Chondrocyte (in vitro differentiated cells): ENCODE results near the gene ATF5. TPM values are rescaled to one million over a fixed set of nuclear protein-coding genes. Genes with fewer than 3 reads are reported as not detected.

Experiments
- DNase-seq: peaks from one replicate; pipeline ENCODE4 v3.0.0; 2021; ENCODE audit warnings: mixed read lengths, low spot score
- H3K27ac Mint-ChIP-seq: one replicate; pipeline ENCODE4 v1.8.0; 2021; ENCODE audit warnings: mild to moderate bottlenecking, moderate library complexity, mixed read lengths; ENCODE audit not compliant: unreplicated experiment
- H3K27me3 Mint-ChIP-seq: 2 replicates; pipeline ENCODE4 v1.8.0; 2021; ENCODE audit warnings: low read depth, mixed read lengths
- H3K36me3 Mint-ChIP-seq: 2 replicates; pipeline ENCODE4 v1.8.0; 2021; ENCODE audit warnings: low read depth, mixed read lengths
- H3K4me1 Mint-ChIP-seq: 2 replicates; pipeline ENCODE4 v1.8.0; 2021; ENCODE audit warnings: low read depth, mild to moderate bottlenecking, mixed read lengths
- H3K4me3 Mint-ChIP-seq: one replicate; pipeline ENCODE4 v1.8.0; 2021; ENCODE audit warnings: mild to moderate bottlenecking, moderate library complexity, mixed read lengths; ENCODE audit not compliant: unreplicated experiment
- H3K9me3 Mint-ChIP-seq: 2 replicates; pipeline ENCODE4 v1.8.0; 2021; ENCODE audit warnings: low read depth, mixed read lengths
- CTCF ChIP-seq: fragments of 200-600 bp; sonication (generic); IDR thresholded peaks from 2 replicates; pipeline ENCODE4 v1.5.0; 2021; ENCODE audit warnings: antibody characterized with exemption, mild to moderate bottlenecking, moderate library complexity
- microRNA-seq: library from miRNA; unstranded; fragments of <30 nt; microRNA quantifications from one replicate; pipeline ENCODE4 v1.2.0, GENCODE V29; 2020; ENCODE audit warnings: borderline number of aligned reads
- total RNA-seq: library from RNA; stranded (reverse); gene quantifications from 3 replicates; pipeline ENCODE4 v1.2.1, GENCODE V29; 2021

Gene ATF5
- total RNA-seq, 1 donor from 2014 or later = 53.4 TPM

- DNase-seq = no peak
- Mint-ChIP-seq H3K4me1 (no peaks in the 10 kb centered on the region), H3K4me3 (no peak overlapping the region), H3K9me3 (no peaks in the 10 kb centered on the region), H3K27me3 (peaks cover 11% of the 10 kb centered on the region), H3K27ac (no peak overlapping the region), H3K36me3 (peaks cover 7% of the 10 kb centered on the region)
- no peak for TF ChIP-seq CTCF
Observed at GRCh38 chr19:49977076-49977475, 48.1 kb downstream of the ATF5 start.

GRCh38 chr19:49977881-49978280 is 48.9 kb downstream of the ATF5 start:
- H3K4me1 Mint-ChIP-seq = no peaks in the 10 kb centered on the region
- no peak overlapping the region for H3K27ac Mint-ChIP-seq
- DNase-seq = no peak
- TF ChIP-seq CTCF = no peak
- H3K4me3 Mint-ChIP-seq = no peak overlapping the region
- peaks cover 9% of the 10 kb centered on the region for H3K27me3 Mint-ChIP-seq
- H3K9me3 Mint-ChIP-seq = no peaks in the 10 kb centered on the region
- peaks cover 8% of the 10 kb centered on the region for H3K36me3 Mint-ChIP-seq

- Mint-ChIP-seq H3K4me1 (no peaks in the 10 kb centered on the region), H3K4me3 (no peak overlapping the region), H3K9me3 (no peaks in the 10 kb centered on the region), H3K27me3 (peaks cover 6% of the 10 kb centered on the region), H3K36me3 (peaks cover 8% of the 10 kb centered on the region), H3K27ac (no peak overlapping the region)
- no peak for TF ChIP-seq CTCF
- no peak for DNase-seq
Observed at GRCh38 chr19:49978324-49978723, 49.3 kb downstream of the ATF5 start.

- no peaks in the 10 kb centered on the region for H3K27me3 Mint-ChIP-seq
- no peaks in the 10 kb centered on the region for H3K9me3 Mint-ChIP-seq
- TF ChIP-seq CTCF = no peak
- peaks cover 16% of the 10 kb centered on the region for H3K36me3 Mint-ChIP-seq
- H3K4me3 Mint-ChIP-seq = no peak overlapping the region
- H3K4me1 Mint-ChIP-seq = no peaks in the 10 kb centered on the region
- DNase-seq = no peak
- H3K27ac Mint-ChIP-seq = no peak overlapping the region
Observed at GRCh38 chr19:49981603-49982593, 52.9 kb downstream of the ATF5 start.

Small RNA genes within 50 kb of the gene (microRNA-seq; reads per million reads assigned to microRNA genes)
- gene MIR4750 = 2.2 reads per million

Other genes starting within 250 kb of the ATF5 start
- 0.49 to 1.4 TPM (median 0.52 TPM) in 3 replicates for gene ADM5, start 239.6 kb upstream of the ATF5 start, total RNA-seq
- gene CPT1C, start 238.1 kb upstream of the ATF5 start, total RNA-seq = 26.3 to 30.7 TPM (median 27.3 TPM) in 3 replicates
- not detected in 3 replicates for gene TSKS, start 165.9 kb upstream of the ATF5 start, total RNA-seq
- gene AP2A1, start 162.2 kb upstream of the ATF5 start, total RNA-seq = 144 to 149 TPM (median 146 TPM) in 3 replicates
- gene FUZ, start 115.9 kb upstream of the ATF5 start, total RNA-seq = 10.2 to 19.8 TPM (median 10.8 TPM) in 3 replicates
- gene MED25, start 110.9 kb upstream of the ATF5 start, total RNA-seq = 40.0 to 44.6 TPM (median 40.1 TPM) in 3 replicates
- 168 to 229 TPM (median 170 TPM) in 3 replicates for gene PTOV1, start 78.0 kb upstream of the ATF5 start, total RNA-seq
- gene PNKP, start 61.6 kb upstream of the ATF5 start, total RNA-seq = 51.4 to 97.0 TPM (median 52.4 TPM) in 3 replicates
- 52.0 to 70.5 TPM (median 55.8 TPM) in 3 replicates for gene AKT1S1, start 51.9 kb upstream of the ATF5 start, total RNA-seq
- gene TBC1D17, start 51.5 kb upstream of the ATF5 start, total RNA-seq = 36.3 to 45.3 TPM (median 44.8 TPM) in 3 replicates
- 0.17 TPM in 1 of 3 replicates, not detected in the others for gene IL4I1, start 32.3 kb upstream of the ATF5 start, total RNA-seq
- gene NUP62, start 299 bp downstream of the ATF5 start, total RNA-seq = 41.0 to 50.5 TPM (median 44.7 TPM) in 3 replicates
- not detected in 3 replicates for gene SIGLEC11, start 32.0 kb downstream of the ATF5 start, total RNA-seq
- 21.0 to 21.9 TPM (median 21.1 TPM) in 3 replicates for gene VRK3, start 96.2 kb downstream of the ATF5 start, total RNA-seq
- gene ZNF473, start 96.8 kb downstream of the ATF5 start, total RNA-seq = 7.0 to 7.3 TPM (median 7.0 TPM) in 3 replicates
- gene IZUMO2, start 234.1 kb downstream of the ATF5 start, total RNA-seq = not detected in 3 replicates